ENCODE results near the gene CAGE1. TPM values are rescaled to one million over a fixed set of nuclear protein-coding genes. Genes with fewer than 3 reads are reported as not detected.
"Not testable (repeated sequence)": the region's sequence is repeated elsewhere in the genome, so short reads cannot be mapped to it uniquely, and the experiment has no call there.

Gene CAGE1
- total RNA-seq, 1 donor from 2014 or later = not detected

- H3K27me3 Mint-ChIP-seq (ENCODE audit: low read depth) = no peaks in the 10 kb centered on the region
- no peak for DNase-seq (ENCODE audit: low spot score)
- TF ChIP-seq, protein P1, sequence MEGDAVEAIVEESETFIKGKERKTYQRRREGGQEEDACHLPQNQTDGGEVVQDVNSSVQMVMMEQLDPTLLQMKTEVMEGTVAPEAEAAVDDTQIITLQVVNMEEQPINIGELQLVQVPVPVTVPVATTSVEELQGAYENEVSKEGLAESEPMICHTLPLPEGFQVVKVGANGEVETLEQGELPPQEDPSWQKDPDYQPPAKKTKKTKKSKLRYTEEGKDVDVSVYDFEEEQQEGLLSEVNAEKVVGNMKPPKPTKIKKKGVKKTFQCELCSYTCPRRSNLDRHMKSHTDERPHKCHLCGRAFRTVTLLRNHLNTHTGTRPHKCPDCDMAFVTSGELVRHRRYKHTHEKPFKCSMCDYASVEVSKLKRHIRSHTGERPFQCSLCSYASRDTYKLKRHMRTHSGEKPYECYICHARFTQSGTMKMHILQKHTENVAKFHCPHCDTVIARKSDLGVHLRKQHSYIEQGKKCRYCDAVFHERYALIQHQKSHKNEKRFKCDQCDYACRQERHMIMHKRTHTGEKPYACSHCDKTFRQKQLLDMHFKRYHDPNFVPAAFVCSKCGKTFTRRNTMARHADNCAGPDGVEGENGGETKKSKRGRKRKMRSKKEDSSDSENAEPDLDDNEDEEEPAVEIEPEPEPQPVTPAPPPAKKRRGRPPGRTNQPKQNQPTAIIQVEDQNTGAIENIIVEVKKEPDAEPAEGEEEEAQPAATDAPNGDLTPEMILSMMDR (IDR thresholded peaks at IDR 0.05) = no peak
- no peaks in the 10 kb centered on the region for H3K9me3 Mint-ChIP-seq (ENCODE audit: low read depth)
- H3K4me1 Mint-ChIP-seq (ENCODE audit: low read depth) = no peaks in the 10 kb centered on the region
- H3K36me3 Mint-ChIP-seq (ENCODE audit: low read depth) = no peaks in the 10 kb centered on the region
- H3K4me3 Mint-ChIP-seq (ENCODE audit: unreplicated experiment) = no peak overlapping the region
- H3K27ac Mint-ChIP-seq (ENCODE audit: unreplicated experiment) = no peak overlapping the region
These were observed 63.8 kb downstream of the CAGE1 start for GRCh38 chr6:7325750-7326149.

DNA sequence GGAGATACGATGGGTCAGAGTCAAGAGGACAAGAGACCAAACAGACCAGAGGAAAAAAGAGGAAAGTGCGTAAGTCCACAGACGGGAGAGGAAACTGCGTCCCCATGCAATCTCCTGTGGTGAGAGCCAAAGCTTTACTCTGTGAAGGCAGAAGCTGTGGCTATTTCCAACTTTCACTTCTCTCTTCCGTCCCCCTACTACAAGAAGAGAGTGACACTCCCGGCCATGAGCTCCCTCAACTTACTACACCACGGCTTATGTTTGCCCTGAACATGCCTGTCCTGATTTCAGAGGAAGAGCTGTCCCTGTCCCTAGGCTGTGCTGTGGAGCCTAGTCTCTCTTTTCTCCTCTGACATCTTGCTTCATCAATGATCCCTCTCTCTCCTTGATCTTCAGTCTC lies 65.0 kb downstream of the CAGE1 start:
- H3K4me1 Mint-ChIP-seq (ENCODE audit: low read depth) = no peaks in the 10 kb centered on the region
- H3K36me3 Mint-ChIP-seq (ENCODE audit: low read depth) = no peaks in the 10 kb centered on the region
- DNase-seq (ENCODE audit: low spot score) = no peak
- H3K4me3 Mint-ChIP-seq (ENCODE audit: unreplicated experiment) = no peak overlapping the region
- no peaks in the 10 kb centered on the region for H3K27me3 Mint-ChIP-seq (ENCODE audit: low read depth)
- no peak overlapping the region for H3K27ac Mint-ChIP-seq (ENCODE audit: unreplicated experiment)
- TF ChIP-seq, protein P1 (IDR thresholded peaks at IDR 0.05) = no peak
- H3K9me3 Mint-ChIP-seq (ENCODE audit: low read depth) = no peaks in the 10 kb centered on the region

GRCh38 chr6:7323074-7323473 lies 66.5 kb downstream of the CAGE1 start:
- TF ChIP-seq, protein P1 (IDR thresholded peaks at IDR 0.05) = no peak
- Mint-ChIP-seq H3K4me3 (ENCODE audit: unreplicated experiment) (no peak overlapping the region), H3K36me3 (ENCODE audit: low read depth) (no peaks in the 10 kb centered on the region), H3K4me1 (ENCODE audit: low read depth) (no peaks in the 10 kb centered on the region), H3K27me3 (ENCODE audit: low read depth) (no peaks in the 10 kb centered on the region), H3K27ac (ENCODE audit: unreplicated experiment) (no peak overlapping the region), H3K9me3 (ENCODE audit: low read depth) (no peaks in the 10 kb centered on the region)
- DNase-seq (ENCODE audit: low spot score) = no peak

DNA sequence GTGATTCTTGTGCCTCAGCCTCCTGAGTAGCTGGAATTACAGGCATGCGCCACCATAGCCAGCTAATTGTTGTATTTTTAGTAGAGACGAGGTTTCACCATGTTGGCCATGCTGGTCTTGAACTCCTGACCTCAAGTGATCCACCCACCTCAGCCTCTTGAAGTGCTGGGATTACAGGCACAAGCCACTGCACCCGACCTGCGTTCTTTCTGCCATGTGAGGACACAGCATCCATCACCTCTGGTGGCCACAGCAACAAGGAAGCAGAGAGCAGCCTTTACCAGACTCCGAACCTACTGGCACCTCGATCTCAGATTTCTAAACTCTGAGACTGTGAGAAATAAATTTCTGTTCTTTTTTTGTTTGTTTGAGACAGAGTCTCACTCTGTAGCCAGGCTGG lies 67.7 kb downstream of the CAGE1 start:
- DNase-seq (ENCODE audit: low spot score); H3K4me3 Mint-ChIP-seq (ENCODE audit: unreplicated experiment); H3K27me3 Mint-ChIP-seq (ENCODE audit: low read depth); H3K4me1 Mint-ChIP-seq (ENCODE audit: low read depth); H3K36me3 Mint-ChIP-seq (ENCODE audit: low read depth); H3K27ac Mint-ChIP-seq (ENCODE audit: unreplicated experiment); H3K9me3 Mint-ChIP-seq (ENCODE audit: low read depth): not testable (repeated sequence)

- not testable (repeated sequence) for H3K9me3 Mint-ChIP-seq (ENCODE audit: low read depth); H3K27ac Mint-ChIP-seq (ENCODE audit: unreplicated experiment); H3K27me3 Mint-ChIP-seq (ENCODE audit: low read depth); DNase-seq (ENCODE audit: low spot score); H3K36me3 Mint-ChIP-seq (ENCODE audit: low read depth); H3K4me3 Mint-ChIP-seq (ENCODE audit: unreplicated experiment); H3K4me1 Mint-ChIP-seq (ENCODE audit: low read depth)
These were observed 70.1 kb downstream of the CAGE1 start for GRCh38 chr6:7319406-7319805.

DNA sequence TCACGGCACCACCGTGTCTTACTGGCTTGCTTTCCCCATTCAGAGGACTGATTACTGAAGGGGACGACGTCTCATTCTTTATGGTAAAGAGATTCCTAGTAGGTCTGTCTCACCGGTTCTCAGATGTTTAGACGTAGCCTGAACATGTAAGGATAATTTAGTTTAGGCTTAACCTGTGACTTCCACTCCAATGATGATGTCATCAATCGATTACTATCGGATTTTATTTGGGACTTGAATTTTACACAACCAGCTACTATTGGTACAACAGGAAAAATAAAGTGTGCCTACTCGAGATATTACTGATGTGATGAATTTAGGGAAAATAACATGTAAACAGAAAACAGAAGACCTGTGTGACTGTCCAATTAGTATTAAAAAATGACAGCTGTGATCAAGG lies 72.0 kb downstream of the CAGE1 start:
- no peaks in the 10 kb centered on the region for H3K36me3 Mint-ChIP-seq (ENCODE audit: low read depth)
- no peak for DNase-seq (ENCODE audit: low spot score)
- TF ChIP-seq, protein P1 (IDR thresholded peaks at IDR 0.05) = no peak
- no peaks in the 10 kb centered on the region for H3K9me3 Mint-ChIP-seq (ENCODE audit: low read depth)
- no peak overlapping the region for H3K27ac Mint-ChIP-seq (ENCODE audit: unreplicated experiment)
- no peak overlapping the region for H3K4me3 Mint-ChIP-seq (ENCODE audit: unreplicated experiment)
- peaks cover 10% of the 10 kb centered on the region for H3K4me1 Mint-ChIP-seq (ENCODE audit: low read depth)
- H3K27me3 Mint-ChIP-seq (ENCODE audit: low read depth) = no peaks in the 10 kb centered on the region
